HepG2 (cell line): ENCODE results near the gene GJC1. TPM values are rescaled to one million over a fixed set of nuclear protein-coding genes. Genes with fewer than 3 reads are reported as not detected.

Experiments used
- AKNA ChIP-seq: sonication (generic); formaldehyde crosslinking; IDR thresholded peaks from 2 replicates; pipeline ENCODE4 v1.4.0; 2020; ENCODE audit warnings: missing genetic modification reagents, borderline replicate concordance
- ATF2 ChIP-seq: sonication (generic); formaldehyde crosslinking; IDR thresholded peaks from 2 replicates; pipeline ENCODE4 v1.4.0; 2020; ENCODE audit warnings: missing genetic modification reagents
- ELF1 ChIP-seq: sonication (generic); formaldehyde crosslinking; IDR thresholded peaks from 2 replicates; pipeline ENCODE4 v1.4.0; 2020; ENCODE audit warnings: missing genetic modification reagents
- HCFC1 ChIP-seq: fragments of 150-350 bp; IDR thresholded peaks from 2 replicates; pipeline ENCODE4 v1.6.1; 2014; ENCODE audit warnings: low read depth, low read length
- HIC2 ChIP-seq: sonication (generic); formaldehyde crosslinking; IDR thresholded peaks from 2 replicates; pipeline ENCODE4 v1.9.0; 2022; ENCODE audit warnings: low read depth, missing genetic modification reagents
- IRX3 ChIP-seq: sonication (generic); formaldehyde crosslinking; IDR thresholded peaks from 2 replicates; pipeline ENCODE4 v1.8.1; 2023; ENCODE audit warnings: mild to moderate bottlenecking, low read depth, missing genetic modification reagents, borderline replicate concordance
- JUN ChIP-seq: sonication (generic); formaldehyde crosslinking; IDR thresholded peaks from 2 replicates; pipeline ENCODE4 v1.4.0; 2020; ENCODE audit warnings: mild to moderate bottlenecking, missing genetic modification reagents
- NFKBIZ ChIP-seq: IDR thresholded peaks from 2 replicates; pipeline ENCODE4 v1.6.1; 2018; ENCODE audit warnings: missing genetic modification reagents, missing compliant biosample characterization
- RFX3 ChIP-seq: IDR thresholded peaks from 2 replicates; pipeline ENCODE4 v1.6.1; 2016; ENCODE audit warnings: missing biosample characterization, missing genetic modification reagents
- SMC3 ChIP-seq: IDR thresholded peaks from 2 replicates; pipeline ENCODE4 v1.6.1; 2011; ENCODE audit warnings: low read length, improper control_type of control experiment
- TEAD3 ChIP-seq: optimal IDR thresholded peaks from 2 replicates; pipeline ENCODE3; 2016; ENCODE audit warnings: borderline replicate concordance
- ZBTB7A ChIP-seq: sonication (generic); formaldehyde crosslinking; IDR thresholded peaks from 2 replicates; pipeline ENCODE4 v1.8.0; 2022; ENCODE audit warnings: mild to moderate bottlenecking, missing genetic modification reagents
- ZNF530 ChIP-seq: sonication (generic); formaldehyde crosslinking; IDR thresholded peaks from 2 replicates; pipeline ENCODE4 v1.5.0; 2020; ENCODE audit warnings: low read depth, mild to moderate bottlenecking, missing genetic modification reagents
- polyA plus RNA-seq, 8 experiments: library from polyadenylated mRNA; depleted of rRNA in 3 of 8; stranded (reverse) in 7 of 8; unstranded in 1 of 8; fragments of >200 nt; fragmentation: Illumina TruSeq in 4 of 8; extraction: Trizol in 4 of 8; gene quantifications; 2 replicates each; pipeline versions ENCODE4 v1.2.1 to v1.2.3, GENCODE V29; 2011 to 2016; ENCODE audit warnings: low read depth in 4 of 8, missing spikeins in 1 of 8, mixed read lengths in 1 of 8; ENCODE audit not compliant: insufficient read depth in 1 of 8
- total RNA-seq, 5 experiments: library from RNA; depleted of rRNA; stranded (reverse); fragments of >200 nt; fragmentation: Illumina TruSeq; extraction: Trizol; gene quantifications; 2 replicates each; pipeline ENCODE4 v1.2.3, GENCODE V29; 2016; ENCODE audit warnings: low read depth in 1 of 5
- TF ChIP-seq, protein P1 (sequence below): sonication (generic); formaldehyde crosslinking; IDR thresholded peaks from 2 replicates; pipeline ENCODE4 v1.8.1; 2023; ENCODE audit warnings: missing genetic modification reagents, mild to moderate bottlenecking, borderline replicate concordance
- TF ChIP-seq, protein P2 (sequence below): sonication (generic); formaldehyde crosslinking; IDR thresholded peaks from 2 replicates; pipeline ENCODE4 v1.9.0; 2021; ENCODE audit warnings: missing genetic modification reagents, borderline replicate concordance
- TF ChIP-seq, protein P3 (sequence below): sonication (generic); formaldehyde crosslinking; IDR thresholded peaks from 2 replicates; pipeline ENCODE4 v1.4.0; 2020; ENCODE audit warnings: missing genetic modification reagents

Gene GJC1
- total and polyA plus RNA-seq, 2 of the 13 experiments (the other 11 are each of a cell fraction or from before 2014, with no cell fraction given): 1.7 TPM

GRCh38 chr17:44775136-44775837, 54.8 kb downstream of the GJC1 start (continued):
- TF ChIP-seq ATF2 (CRISPR knock-in tag): no peak
- TF ChIP-seq, protein P1, sequence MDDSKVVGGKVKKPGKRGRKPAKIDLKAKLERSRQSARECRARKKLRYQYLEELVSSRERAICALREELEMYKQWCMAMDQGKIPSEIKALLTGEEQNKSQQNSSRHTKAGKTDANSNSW (CRISPR knock-in tag): no peak
- no peak for TF ChIP-seq RFX3 (CRISPR knock-in tag)
- TF ChIP-seq ZBTB7A (CRISPR knock-in tag): peak; percentile 77; the same call in 1 of the 2 replicates
- no peak for TF ChIP-seq HCFC1
- TF ChIP-seq JUN: peak; percentile 47
- TF ChIP-seq AKNA: no peak
- TF ChIP-seq, protein P2, sequence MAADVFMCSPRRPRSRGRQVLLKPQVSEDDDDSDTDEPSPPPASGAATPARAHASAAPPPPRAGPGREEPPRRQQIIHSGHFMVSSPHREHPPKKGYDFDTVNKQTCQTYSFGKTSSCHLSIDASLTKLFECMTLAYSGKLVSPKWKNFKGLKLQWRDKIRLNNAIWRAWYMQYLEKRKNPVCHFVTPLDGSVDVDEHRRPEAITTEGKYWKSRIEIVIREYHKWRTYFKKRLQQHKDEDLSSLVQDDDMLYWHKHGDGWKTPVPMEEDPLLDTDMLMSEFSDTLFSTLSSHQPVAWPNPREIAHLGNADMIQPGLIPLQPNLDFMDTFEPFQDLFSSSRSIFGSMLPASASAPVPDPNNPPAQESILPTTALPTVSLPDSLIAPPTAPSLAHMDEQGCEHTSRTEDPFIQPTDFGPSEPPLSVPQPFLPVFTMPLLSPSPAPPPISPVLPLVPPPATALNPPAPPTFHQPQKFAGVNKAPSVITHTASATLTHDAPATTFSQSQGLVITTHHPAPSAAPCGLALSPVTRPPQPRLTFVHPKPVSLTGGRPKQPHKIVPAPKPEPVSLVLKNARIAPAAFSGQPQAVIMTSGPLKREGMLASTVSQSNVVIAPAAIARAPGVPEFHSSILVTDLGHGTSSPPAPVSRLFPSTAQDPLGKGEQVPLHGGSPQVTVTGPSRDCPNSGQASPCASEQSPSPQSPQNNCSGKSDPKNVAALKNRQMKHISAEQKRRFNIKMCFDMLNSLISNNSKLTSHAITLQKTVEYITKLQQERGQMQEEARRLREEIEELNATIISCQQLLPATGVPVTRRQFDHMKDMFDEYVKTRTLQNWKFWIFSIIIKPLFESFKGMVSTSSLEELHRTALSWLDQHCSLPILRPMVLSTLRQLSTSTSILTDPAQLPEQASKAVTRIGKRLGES (CRISPR knock-in tag): no peak
- TF ChIP-seq TEAD3 (CRISPR knock-in tag): peak; percentile 7
- TF ChIP-seq ELF1: no peak
- TF ChIP-seq, protein P3, sequence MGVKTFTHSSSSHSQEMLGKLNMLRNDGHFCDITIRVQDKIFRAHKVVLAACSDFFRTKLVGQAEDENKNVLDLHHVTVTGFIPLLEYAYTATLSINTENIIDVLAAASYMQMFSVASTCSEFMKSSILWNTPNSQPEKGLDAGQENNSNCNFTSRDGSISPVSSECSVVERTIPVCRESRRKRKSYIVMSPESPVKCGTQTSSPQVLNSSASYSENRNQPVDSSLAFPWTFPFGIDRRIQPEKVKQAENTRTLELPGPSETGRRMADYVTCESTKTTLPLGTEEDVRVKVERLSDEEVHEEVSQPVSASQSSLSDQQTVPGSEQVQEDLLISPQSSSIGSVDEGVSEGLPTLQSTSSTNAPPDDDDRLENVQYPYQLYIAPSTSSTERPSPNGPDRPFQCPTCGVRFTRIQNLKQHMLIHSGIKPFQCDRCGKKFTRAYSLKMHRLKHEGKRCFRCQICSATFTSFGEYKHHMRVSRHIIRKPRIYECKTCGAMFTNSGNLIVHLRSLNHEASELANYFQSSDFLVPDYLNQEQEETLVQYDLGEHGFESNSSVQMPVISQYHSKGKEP (CRISPR knock-in tag): no peak
- peak; percentile 67; the same call in 1 of the 2 replicates for TF ChIP-seq IRX3 (CRISPR knock-in tag)
- TF ChIP-seq HIC2 (CRISPR knock-in tag): 0 out of 2 replicates have a peak, but pooled peaks have one; percentile 15
- no peak for TF ChIP-seq SMC3
- TF ChIP-seq NFKBIZ (CRISPR knock-in tag): 0 out of 2 replicates have a peak, but pooled peaks have one; percentile 7
- no peak for TF ChIP-seq ZNF530 (CRISPR knock-in tag)
